Amygdala (tissue), 56 donors: ENCODE results near the gene VGLL4.
"Not testable (repeated sequence)": the region's sequence is repeated elsewhere in the genome, so short reads cannot be mapped to it uniquely, and the experiment has no call there.

ENCODE experiments used
- DNase-seq, 56 donors: peaks; one replicate each; lab custom pipeline; 2025; lab: John Stamatoyannopoulos, UW

Gene VGLL4

GRCh38 chr3:11610044-11610671, 33.6 kb downstream of the VGLL4 start:
- peak in 3 of 56 donors; percentile 19 to 32 (median 30) for DNase-seq

- no peak for DNase-seq
Measured at GRCh38 chr3:11609481-11609880, 34.2 kb downstream of the VGLL4 start.

DNA sequence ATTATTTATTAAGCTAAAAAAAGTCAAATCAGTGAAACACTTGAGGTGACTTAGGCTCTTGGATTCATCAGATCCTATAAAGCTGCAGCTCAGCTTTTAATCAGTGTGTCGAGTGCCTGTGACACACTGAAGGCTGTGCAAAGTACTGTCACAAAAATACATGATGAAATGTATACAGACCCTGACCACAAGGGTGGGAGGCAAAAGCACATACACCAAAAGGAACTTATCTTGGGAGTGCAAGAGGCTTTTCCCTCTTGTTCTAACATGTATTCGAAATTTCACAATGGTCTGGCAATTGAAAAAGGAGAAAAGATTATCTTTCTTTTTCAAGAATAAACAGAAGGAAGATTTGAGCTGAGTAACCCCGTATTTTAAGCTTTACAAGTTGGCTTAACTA, 35.9 kb downstream of the VGLL4 start:
- DNase-seq = no peak

GRCh38 chr3:11606865-11607440, 36.8 kb downstream of the VGLL4 start:
- no peak for DNase-seq

GRCh38 chr3:11606090-11606784, 37.5 kb downstream of the VGLL4 start:
- no peak for DNase-seq

DNA sequence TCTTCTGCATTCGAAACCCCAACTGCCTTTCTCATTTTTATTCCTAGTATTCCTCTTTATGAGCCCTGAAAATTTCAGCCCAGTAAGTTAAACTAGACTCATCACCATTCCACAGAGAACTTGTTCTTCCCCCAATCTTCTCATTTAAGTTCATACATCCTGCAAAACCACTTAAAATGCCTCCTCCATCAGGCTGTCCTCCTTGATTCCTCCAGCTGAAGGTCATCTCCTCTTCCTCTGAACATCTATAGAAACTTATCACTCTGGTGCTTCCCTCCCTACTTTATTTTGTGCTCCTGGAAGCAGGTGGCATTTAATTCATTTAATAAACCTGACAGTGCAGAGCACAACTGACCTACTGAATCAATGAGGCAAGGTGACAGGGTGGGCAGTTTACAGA, 38.3 kb downstream of the VGLL4 start:
- DNase-seq = no peak

GRCh38 chr3:11604139-11604892, 39.4 kb downstream of the VGLL4 start:
- no peak for DNase-seq

DNA sequence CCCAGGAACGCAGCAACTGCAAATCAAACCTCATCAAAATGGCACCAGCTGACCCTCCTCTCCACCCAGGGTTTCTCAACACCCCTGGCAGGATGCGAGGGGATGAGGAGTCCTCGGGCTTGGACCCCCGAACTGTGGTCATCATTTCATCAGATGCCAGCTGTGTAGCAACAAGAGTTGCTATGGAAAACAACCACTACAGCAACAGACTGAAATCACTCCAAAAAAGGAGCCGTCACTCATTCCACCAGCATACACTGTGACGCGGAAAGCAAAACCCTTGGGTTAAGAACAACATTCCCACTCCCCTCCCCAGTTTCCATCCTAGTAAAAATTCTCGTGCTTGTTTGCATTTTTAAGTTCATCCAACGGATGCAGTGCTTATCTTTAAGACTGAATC, 40.1 kb downstream of the VGLL4 start:
- no peak for DNase-seq

- DNase-seq = no peak
Measured at GRCh38 chr3:11602886-11603527, 40.7 kb downstream of the VGLL4 start.

DNA sequence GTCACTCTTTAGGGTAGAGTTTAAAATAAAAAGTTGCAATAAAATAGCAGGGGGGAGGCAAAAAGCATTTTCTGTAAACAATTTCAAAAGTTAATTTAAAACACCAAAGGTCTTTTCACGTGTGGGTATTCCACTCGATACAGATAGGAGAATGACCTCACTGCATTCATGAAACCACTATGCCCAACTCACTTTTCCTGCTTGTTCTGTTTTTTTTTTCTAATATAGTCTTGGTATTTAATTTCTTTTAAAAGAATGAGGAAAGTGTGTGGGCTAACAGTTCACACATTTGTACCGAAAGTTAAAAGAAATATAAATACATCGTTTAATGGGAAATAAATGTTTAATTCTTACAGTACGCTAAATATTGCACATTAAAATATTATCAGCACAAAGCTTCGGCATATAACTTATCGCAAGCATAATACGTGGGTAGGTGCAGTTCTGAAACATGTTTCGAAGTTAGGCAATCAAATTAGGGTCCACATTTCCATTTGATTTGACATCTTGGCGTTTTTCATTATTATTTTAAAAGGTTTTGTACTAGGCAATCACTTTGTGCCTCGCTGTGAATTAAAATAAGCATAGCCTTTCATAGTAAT, 41.4 kb downstream of the VGLL4 start:
- DNase-seq = no peak

DNA sequence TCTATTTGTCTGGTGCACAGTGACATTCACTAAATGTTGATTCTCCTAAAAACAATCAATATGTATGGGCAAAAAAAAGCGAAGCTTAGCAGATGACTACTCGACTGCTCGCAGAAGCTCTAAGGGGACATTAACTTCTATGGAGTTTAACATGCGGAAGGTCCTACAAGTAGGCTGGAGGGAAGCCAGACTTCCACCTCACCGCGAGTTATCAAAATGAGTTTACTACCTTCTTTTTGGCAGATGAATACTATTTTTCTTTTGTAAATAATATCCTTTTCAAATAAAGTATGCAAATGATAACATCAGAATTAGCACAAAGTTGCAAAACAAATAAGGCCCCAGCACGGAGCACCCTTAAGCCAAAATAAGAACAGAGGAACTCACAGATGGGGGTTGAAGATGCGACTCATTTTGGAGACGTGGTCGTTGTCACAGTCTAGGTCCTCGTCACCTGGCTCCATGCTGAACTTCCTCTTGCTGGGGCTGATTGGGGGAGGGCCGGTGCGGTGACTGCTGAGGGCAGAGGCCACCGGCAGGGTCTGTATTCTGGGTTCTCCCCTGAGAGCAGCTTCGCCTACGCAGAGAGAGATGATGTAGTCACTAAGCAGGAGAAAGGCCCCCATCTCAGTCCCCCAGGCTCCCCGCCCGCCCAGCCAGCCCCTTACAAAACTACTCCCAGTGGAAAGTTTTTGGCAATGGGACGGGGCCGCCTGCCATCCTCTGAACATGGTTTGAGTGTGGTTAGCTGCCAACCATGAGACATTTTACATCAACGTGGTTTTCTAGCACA, 42.1 kb downstream of the VGLL4 start:
- peak in 19 of 56 donors; percentile 36 to 72 (median 50) for DNase-seq

GRCh38 chr3:11600501-11601282, 43.0 kb downstream of the VGLL4 start:
- DNase-seq = peak in 7 of 56 donors; percentile 43 to 54 (median 47)

DNA sequence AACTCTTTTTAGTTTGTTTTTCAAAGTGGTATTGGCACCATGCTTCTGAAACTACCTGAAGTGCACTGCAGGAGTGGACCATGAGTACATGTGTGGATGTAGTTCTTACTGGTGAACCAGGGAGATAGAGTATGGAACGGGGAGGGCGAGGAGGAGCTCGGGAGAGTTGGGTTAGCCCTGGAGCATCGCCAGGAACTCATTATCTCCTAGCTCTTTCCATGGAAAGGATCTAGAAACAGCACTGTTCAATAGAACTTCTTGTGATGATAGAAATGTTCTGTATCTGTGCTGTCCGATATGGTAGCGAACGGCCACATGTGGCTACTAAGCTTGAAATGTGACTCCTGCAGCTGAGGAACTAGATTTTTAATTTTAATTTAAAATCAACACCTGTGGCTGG, 47.3 kb downstream of the VGLL4 start:
- peak in 1 of 56 donors; percentile 41 for DNase-seq

GRCh38 chr3:11595024-11595423, 48.7 kb downstream of the VGLL4 start:
- DNase-seq = not testable (repeated sequence)

DNA sequence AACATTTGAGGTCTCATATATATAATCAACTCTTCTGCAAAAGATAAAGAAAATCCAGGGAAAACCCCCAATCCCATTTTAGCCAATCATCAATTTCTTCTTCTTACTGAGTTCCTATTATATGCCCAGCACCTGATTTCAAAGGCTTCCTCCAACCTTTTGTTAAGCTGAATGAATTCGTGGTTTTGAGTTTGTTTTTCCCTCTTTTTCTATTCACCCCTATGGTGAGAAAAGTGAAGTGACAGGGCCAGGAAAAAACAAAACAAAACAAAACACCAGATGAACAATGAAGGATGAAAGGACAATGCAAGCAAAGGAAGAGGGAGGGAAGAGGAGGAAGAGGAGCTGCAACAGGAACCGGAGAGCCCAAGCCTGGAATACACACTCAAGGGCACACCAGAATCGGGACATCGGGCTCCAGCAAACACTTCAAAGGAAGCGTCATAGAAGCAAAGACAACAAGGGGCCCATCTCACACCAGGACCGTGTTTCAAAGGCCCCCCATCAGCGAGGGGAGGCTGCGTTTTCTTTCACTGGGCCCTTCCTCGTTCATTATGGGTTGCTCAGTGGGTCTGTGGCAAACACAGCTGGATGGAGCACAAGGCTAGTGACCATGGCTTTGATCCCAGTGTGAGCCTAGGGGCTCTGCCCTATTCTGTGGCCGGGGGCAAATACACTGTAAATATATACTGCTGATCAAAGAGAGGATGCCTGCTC, 50.2 kb downstream of the VGLL4 start:
- DNase-seq = no peak

DNA sequence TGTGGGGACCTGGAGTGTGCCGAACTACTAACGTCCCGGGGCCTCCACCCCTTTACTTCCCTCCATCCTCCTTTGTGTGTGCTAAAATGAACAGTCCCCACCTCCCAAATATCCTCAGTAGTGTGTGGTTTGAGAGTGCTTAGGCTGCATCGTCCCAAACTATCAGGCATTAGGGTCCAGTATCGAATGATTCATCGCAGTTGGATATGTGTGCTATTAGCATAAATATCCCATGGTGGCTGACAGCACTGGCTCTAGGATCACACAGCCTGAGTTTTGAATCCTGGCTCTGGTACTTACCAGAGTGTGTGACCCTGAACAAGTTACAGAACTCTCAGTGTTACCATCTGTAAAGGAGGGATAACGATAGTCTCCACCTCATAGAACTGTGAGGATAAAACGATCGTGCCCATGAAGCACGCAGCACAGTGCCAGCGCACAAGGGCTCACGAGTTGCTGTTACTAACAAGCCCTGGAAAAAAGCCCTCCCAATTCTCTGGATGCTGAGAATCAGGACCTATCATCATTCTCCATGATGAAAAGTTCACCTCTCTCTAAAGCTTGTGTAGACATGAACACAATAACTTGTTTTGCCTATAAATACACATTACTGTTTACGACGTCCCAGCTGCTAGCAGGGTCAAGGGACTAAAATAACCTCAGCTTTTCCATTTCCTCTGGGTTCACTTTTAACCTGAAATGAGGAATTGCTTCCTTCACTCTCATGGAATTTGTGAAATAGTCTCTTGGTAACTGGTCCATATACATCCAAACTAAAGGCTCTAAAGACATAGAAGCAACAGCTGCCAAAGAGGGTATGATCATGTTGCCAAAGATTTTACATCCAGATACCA, 51.0 kb downstream of the VGLL4 start:
- peak in 4 of 56 donors; percentile 30 to 43 (median 36) for DNase-seq
